GM20000 (cell line): ENCODE measurements around the gene SLC7A14.

Experiments used
- DNase-seq: peaks from one replicate; pipeline ENCODE4 v3.0.0; 2012; ENCODE audit warnings: low spot score
- TF ChIP-seq, protein P1 (sequence below): IDR thresholded peaks from 2 replicates; pipeline ENCODE4 v1.5.1; 2012; ENCODE audit warnings: mild to moderate bottlenecking, control low read depth; ENCODE audit errors: extremely low read depth, missing control alignments

Gene SLC7A14

DNA sequence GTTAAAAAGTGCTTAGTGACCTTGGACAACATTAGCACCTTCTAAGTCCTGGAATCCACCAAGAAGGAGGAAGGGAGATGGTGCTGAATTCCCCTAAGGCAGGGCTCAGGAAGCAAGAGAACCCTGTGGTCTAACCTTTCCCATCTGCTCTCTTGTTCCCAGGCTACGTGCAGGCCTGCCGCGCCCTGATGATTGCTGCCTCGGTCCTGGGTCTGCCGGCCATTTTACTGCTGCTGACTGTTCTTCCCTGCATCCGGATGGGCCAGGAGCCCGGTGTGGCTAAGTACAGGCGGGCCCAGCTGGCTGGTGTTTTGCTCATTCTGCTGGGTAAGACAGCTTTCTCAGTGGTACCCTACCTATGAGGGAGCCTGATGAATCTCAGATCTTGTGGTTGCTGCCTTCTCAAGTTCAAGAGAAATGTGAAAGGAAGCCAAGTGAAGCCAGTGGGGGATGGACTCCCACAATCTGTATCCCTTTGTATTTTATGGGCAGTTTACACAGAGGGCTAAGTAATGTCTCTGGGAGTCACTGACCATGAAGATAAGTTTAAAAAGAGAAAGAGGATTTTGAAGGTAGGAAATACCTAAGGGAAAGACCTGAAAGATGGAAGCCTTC lies 162.8 kb downstream of the SLC7A14 start:
- no peak for DNase-seq
- TF ChIP-seq, protein P1, sequence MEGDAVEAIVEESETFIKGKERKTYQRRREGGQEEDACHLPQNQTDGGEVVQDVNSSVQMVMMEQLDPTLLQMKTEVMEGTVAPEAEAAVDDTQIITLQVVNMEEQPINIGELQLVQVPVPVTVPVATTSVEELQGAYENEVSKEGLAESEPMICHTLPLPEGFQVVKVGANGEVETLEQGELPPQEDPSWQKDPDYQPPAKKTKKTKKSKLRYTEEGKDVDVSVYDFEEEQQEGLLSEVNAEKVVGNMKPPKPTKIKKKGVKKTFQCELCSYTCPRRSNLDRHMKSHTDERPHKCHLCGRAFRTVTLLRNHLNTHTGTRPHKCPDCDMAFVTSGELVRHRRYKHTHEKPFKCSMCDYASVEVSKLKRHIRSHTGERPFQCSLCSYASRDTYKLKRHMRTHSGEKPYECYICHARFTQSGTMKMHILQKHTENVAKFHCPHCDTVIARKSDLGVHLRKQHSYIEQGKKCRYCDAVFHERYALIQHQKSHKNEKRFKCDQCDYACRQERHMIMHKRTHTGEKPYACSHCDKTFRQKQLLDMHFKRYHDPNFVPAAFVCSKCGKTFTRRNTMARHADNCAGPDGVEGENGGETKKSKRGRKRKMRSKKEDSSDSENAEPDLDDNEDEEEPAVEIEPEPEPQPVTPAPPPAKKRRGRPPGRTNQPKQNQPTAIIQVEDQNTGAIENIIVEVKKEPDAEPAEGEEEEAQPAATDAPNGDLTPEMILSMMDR, result no peak

DNA sequence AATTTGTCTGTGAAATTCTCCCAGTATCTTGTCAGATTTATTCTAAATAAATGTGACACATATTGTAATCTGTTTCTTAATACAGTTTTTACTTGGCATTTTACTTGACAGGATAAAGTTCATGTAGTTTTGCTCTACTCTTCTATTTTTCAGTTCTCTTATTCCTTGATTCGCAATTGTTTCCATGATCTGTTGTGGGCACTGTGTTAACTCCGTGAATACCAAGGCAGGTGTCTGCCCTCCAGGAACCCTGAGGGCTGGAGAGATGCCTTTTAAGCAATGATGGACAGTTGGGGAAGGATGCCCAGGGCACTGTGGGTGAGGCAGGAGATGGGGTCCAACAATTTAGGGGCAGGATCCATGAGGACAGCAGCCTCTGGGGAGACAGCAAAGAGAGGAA lies 164.1 kb downstream of the SLC7A14 start:
- DNase-seq, result no peak
- TF ChIP-seq, protein P1, result no peak

DNA sequence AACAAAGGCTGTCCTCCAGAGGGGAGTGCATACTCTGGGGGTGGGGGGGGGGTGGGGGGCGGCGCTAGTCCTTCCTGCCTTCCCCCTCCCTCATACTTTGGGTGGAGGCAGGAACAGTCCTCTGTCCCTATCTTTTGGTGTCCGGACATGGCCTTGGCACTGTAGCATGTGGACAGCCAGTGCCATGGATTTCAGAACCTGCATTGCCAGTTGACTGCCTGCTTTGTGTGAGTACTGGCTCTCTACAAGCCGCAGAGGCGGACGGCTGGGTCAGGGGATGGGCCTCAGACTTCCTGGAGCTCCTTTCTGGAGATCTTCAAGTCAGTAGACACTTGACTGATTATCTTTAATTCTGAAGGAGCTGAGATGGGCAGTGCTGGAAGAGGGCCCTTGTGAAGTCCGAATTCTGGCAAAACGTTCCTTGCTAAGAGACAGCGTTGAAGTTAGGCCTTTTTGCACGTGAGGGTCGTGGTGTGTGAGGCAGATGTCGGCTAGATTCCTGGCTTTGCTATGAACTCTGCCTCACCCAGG lies 164.7 kb downstream of the SLC7A14 start:
- no peak for DNase-seq
- TF ChIP-seq, protein P1, result no peak

DNA sequence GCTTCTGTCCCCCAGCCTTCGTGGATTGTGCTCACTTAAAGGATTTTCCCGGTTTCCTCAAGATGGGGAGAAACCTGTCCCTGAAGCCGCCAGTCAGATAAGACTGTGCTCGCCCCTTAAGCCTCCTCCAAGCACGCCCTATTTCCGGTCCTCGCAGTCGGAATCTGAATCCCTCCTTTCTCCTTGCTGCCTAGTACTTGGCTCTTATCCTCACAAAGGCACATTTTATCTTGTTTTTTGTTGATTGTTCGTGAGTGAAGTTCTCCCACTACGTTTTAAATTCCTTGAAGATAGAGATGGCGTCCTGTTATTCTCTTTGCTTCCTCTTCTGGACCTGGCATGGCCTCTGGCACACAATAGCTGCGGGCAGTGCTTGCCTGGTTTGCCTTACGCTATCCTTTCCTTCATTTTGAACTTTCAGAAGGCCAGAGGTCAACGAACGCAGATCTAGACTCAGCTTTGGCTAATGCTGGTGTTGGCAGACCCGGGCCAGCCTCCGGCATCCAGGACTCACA lies 165.5 kb downstream of the SLC7A14 start:
- TF ChIP-seq, protein P1, result no peak
- DNase-seq, result no peak

DNA sequence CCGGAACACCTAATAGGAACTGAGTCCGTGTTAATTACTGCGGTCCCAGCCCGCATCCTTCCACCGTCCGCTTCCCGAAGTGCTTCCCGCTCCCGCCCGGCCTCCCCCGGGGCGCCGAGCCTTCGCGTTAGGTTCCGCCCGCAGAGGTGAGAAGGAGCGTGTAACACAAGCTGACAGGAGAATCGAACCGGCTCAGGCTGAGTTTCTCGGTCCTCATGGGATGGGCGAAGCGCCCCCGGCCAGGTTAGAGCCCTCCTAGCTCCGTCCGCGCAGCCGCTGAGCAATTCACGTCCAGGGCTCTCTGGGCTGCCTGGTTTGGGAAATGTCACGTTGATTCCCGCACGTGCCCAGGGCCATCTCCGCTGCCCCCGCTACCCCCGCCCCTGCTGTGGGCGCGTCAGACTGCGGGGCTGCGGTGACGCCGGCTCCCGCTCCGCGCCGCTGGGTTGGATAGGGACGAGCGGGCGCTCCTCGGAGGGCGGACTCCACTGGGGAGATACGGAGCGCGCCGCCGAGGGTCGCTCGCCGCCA lies 166.3 kb downstream of the SLC7A14 start:
- TF ChIP-seq, protein P1, result no peak
- peak; percentile 47 for DNase-seq

DNA sequence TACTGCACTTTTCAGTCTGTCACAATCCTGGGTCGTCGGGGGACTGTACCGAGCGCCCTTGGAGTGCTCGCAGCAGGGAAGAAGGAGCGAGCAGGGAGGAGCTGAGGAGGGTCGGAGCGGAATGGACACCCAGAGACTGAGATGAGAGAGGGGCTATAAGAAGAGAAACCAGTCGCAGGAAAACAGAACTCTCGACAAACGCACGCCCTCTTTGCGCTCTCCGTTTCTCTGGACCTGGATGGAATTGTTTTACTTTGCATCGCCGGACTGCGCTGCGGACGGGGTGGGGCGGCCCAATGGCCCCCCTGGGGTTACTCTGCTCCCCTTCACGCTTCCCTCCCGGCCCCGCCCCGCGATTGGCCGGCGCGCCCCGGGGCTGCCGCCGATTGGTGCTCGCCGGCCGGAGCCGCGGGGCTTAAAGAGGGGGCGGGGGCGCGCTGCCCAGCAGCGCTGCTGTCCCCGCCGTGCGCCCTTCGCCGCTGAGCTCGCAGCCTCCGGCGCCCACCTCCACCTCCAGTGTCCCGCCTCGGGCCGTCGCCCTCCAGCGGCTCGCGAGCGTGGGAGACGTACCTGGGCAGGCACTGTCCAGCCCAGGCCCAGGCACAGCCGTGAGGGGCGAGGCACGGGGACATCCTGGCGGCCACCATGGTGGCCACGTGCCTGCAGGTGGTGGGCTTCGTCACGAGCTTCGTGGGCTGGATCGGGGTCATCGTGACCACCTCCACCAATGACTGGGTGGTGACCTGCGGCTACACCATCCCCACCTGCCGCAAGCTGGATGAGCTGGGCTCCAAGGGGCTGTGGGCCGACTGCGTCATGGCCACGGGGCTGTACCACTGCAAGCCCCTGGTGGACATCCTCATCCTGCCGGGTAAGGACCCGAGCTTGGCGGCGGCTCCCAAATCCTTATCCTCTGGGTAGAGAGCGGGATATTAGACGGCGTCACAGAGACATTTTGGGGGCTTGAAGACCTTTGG lies 167.2 kb downstream of the SLC7A14 start, which contains the start of gene CLDN11:
CLDN11 (plus strand) TSS at position 447 of the 977 bp plus-strand sequence; CDS start at position 646, 199 bp downstream.
- TF ChIP-seq, protein P1, result no peak
- DNase-seq, result peak; percentile 50
